HFFc6 (cell line): ENCODE measurements around the gene USP10. TPM values are rescaled to one million over a fixed set of nuclear protein-coding genes. Genes with fewer than 3 reads are reported as not detected.

Experiments used
- DNase-seq: peaks from one replicate; pipeline ENCODE4 v3.0.0-alpha.2; 2018
- H3K27ac Mint-ChIP-seq: 2 replicates; pipeline ENCODE4 v1.8.0; 2020; ENCODE audit warnings: mild to moderate bottlenecking, mixed read lengths
- H3K27me3 Mint-ChIP-seq: 2 replicates; pipeline ENCODE4 v1.8.0; 2021; ENCODE audit warnings: mild to moderate bottlenecking, moderate library complexity, mixed read lengths; ENCODE audit not compliant: insufficient read depth
- H3K36me3 Mint-ChIP-seq: 2 replicates; pipeline ENCODE4 v1.8.0; 2021; ENCODE audit warnings: low read depth, mixed read lengths
- H3K4me1 Mint-ChIP-seq: 2 replicates; pipeline ENCODE4 v1.8.0; 2020; ENCODE audit warnings: low read depth, mixed read lengths
- H3K4me3 Mint-ChIP-seq: 2 replicates; pipeline ENCODE4 v1.8.0; 2020; ENCODE audit warnings: mild to moderate bottlenecking, moderate library complexity, mixed read lengths
- H3K9me3 Mint-ChIP-seq: 2 replicates; pipeline ENCODE4 v1.8.0; 2020; ENCODE audit warnings: mild to moderate bottlenecking, mixed read lengths
- total RNA-seq, 6 experiments: library from RNA; stranded (reverse); fragmentation: NEBNext Ultra II Directional; extraction: Animal tissue kit (Norgen Biotek cat#: 25700); gene quantifications; 2 replicates in 1 of 6; 3 replicates in 5 of 6; pipeline ENCODE4 v1.2.3, GENCODE V29; 2021
- TF ChIP-seq, protein P1 (sequence below): fragments of 200-600 bp; sonication (generic); IDR thresholded peaks from 2 replicates; pipeline ENCODE4 v1.5.0; 2021; ENCODE audit warnings: antibody characterized with exemption, mild to moderate bottlenecking

USP10 gene
- total RNA-seq, 6 experiments from 2014 or later: 83.2 to 106 (median 92.3) TPM

DNA sequence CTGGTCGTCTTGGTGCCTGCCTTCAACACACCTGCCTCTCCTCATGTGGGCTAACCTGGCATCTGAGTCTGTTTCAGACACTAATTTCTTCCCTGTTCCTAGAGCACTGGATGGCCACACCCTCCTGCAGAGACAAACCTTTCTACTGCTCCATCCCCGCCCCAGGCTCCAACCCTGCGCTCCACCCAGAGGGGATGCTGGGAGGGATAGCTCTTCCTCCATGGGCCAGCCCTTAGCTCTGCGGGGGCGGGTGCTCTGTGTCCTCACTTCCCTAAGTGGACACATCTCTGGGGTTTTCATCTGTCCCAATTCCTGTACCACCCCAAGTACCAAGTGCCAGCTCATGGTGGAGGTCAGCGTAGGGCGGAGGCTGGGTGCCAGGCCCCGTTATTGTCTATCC lies 109.0 kb downstream of the USP10 start:
- Mint-ChIP-seq H3K36me3 (no peaks in the 10 kb centered on the region), H3K4me1 (peaks cover 31% of the 10 kb centered on the region), H3K9me3 (no peaks in the 10 kb centered on the region), H3K27me3 (peaks cover 3% of the 10 kb centered on the region), H3K4me3 (no peak overlapping the region), H3K27ac (no peak overlapping the region; the same call in 1 of the 2 replicates)
- TF ChIP-seq, protein P1, sequence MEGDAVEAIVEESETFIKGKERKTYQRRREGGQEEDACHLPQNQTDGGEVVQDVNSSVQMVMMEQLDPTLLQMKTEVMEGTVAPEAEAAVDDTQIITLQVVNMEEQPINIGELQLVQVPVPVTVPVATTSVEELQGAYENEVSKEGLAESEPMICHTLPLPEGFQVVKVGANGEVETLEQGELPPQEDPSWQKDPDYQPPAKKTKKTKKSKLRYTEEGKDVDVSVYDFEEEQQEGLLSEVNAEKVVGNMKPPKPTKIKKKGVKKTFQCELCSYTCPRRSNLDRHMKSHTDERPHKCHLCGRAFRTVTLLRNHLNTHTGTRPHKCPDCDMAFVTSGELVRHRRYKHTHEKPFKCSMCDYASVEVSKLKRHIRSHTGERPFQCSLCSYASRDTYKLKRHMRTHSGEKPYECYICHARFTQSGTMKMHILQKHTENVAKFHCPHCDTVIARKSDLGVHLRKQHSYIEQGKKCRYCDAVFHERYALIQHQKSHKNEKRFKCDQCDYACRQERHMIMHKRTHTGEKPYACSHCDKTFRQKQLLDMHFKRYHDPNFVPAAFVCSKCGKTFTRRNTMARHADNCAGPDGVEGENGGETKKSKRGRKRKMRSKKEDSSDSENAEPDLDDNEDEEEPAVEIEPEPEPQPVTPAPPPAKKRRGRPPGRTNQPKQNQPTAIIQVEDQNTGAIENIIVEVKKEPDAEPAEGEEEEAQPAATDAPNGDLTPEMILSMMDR: no peak
- DNase-seq: no peak

DNA sequence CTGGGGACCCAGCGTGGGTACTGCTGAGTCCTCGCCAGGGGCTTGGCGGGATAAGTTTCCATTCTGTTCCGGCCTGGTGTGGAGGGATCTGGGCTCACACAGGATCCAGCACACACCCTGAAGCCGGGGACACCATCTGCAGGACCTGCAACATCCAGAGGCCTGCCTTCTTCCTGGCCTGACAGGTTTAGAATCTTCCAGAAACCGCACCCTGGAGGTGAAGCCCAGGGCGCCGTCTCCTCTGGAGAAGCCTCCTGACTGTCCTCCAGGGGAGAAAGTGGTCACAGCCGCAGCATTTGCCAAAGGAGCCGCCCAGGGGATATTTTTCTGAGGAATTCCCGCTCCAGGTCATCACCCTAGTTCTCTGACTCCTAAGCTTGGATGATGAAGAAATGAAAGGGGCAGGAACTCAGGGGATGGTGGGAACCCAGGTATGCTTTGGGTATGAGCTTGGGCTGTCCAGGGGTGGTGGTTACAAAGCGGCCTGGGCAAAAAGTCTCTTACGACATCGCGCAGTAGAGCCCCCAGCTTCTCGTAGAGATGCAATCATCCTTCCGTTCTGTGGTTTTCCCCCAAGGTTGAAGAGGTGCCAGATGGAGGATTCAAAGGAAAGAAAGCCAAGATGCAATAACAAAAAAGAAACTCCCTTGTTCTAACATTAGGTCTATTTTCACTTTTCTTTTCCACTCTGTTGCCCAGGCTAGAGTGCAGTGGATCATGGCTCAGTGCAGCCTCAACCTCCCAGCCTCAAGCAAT lies 110.9 kb downstream of the USP10 start:
- Mint-ChIP-seq H3K4me3 (no peak overlapping the region), H3K9me3 (no peaks in the 10 kb centered on the region), H3K4me1 (peaks cover 25% of the 10 kb centered on the region), H3K27ac (no peak overlapping the region), H3K36me3 (0 out of 2 replicates have a peak, but pooled peaks cover 3% of the 10 kb centered on the region), H3K27me3 (peaks cover 4% of the 10 kb centered on the region)
- TF ChIP-seq, protein P1: no peak
- no peak for DNase-seq

DNA sequence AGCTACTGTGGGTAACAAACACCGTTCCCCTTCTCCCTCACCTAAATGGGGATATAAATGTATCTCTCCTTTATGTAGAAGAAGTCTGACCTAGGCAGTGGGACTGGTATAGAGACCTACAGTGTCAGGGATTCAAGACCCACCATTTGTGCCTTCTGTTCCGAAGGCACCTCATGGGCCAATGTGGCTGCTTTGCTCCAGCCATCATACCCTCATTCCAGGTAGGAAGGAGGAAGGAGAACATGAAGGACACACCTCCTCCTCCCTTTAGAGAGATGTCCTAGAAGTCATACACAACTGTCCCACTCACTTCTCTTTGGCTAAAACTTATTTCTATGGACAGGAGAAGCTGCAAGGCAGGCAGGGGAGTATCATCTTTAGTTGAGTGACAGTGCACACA lies 111.7 kb downstream of the USP10 start:
- Mint-ChIP-seq H3K36me3 (0 out of 2 replicates have a peak, but pooled peaks cover 3% of the 10 kb centered on the region), H3K27me3 (peaks cover 9% of the 10 kb centered on the region)
- DNase-seq: no peak

DNA sequence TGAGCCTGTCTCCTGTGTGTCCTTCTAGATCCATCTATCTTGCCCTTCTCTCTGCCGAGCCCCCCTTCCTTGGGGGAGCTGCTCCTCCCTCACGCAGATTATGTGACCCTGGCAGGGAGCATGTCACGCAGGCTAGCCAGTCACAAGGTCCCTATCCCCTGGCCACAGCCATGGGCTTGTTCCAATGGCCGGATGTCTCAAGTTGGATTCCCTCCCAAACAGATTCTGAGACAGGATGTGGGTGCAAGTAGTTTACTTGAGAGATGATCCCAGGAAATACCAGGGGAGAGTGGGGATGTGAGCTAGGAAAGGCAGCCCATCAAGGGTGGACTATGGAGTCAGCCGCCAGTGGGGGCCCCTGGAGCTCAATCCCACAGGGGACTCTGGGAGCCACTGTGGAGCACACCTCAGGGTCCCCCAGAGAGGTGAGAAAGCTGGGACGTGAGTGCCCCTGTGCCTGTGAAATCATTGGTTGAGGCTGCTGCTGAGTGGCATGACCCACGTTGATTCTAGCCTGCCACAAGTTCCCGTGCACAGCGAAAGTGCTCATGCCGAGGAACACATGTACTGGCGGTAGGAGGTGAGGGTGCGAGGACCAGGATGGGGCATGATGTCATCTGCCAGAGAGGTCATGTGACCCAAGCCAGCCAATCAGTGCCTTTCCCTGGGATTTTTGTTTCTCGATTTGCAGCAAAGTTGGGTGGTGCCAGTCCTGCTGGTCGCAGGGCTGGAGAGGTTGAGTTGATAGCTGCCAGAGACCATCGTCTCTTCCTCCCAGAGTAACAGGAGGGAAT lies 113.5 kb downstream of the USP10 start:
- H3K4me3 Mint-ChIP-seq: no peak overlapping the region
- no peaks in the 10 kb centered on the region for H3K9me3 Mint-ChIP-seq
- peaks cover 10% of the 10 kb centered on the region for H3K27me3 Mint-ChIP-seq
- TF ChIP-seq, protein P1: no peak
- H3K36me3 Mint-ChIP-seq: 0 out of 2 replicates have a peak, but pooled peaks cover 3% of the 10 kb centered on the region
- no peak for DNase-seq
- H3K4me1 Mint-ChIP-seq: peaks cover 6% of the 10 kb centered on the region; the same call in 1 of the 2 replicates
- H3K27ac Mint-ChIP-seq: no peak overlapping the region

More for the DNA sequence above, 111.7 kb downstream of the USP10 start:
- Mint-ChIP-seq H3K9me3 (no peaks in the 10 kb centered on the region), H3K4me1 (peaks cover 17% of the 10 kb centered on the region), H3K4me3 (no peak overlapping the region), H3K27ac (no peak overlapping the region)
- TF ChIP-seq, protein P1: no peak

DNA sequence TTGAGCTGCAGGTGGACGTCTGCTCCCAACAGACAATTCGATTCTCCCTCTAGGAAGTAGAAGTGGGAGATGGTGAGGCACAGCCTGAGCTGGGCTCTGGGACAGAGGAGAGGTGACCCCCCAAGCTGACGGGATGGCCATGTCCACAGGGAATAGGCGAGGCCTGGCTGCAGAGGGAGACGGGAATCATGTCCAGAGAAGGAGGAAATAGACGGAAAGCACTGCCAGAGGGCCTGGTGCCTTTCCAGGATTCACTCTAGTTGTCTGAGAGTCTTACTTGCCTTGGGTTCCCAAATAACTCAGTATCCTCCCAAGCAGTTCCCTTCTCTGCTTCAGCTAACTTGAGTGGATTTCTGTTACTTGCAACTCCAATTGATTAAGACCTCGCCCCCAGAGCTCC lies 115.7 kb downstream of the USP10 start:
- no peaks in the 10 kb centered on the region for H3K9me3 Mint-ChIP-seq
- TF ChIP-seq, protein P1: no peak
- H3K4me1 Mint-ChIP-seq: peaks cover 12% of the 10 kb centered on the region
- H3K36me3 Mint-ChIP-seq: 0 out of 2 replicates have a peak, but pooled peaks cover 3% of the 10 kb centered on the region
- H3K27ac Mint-ChIP-seq: no peak overlapping the region
- DNase-seq: no peak
- H3K4me3 Mint-ChIP-seq: no peak overlapping the region
- peaks cover 14% of the 10 kb centered on the region for H3K27me3 Mint-ChIP-seq
